ENCODE measurements around the gene UNC13B.

Gene UNC13B

GRCh38 chr9:35424356-35425352, 262.8 kb downstream of the UNC13B start:
- Histone ChIP-seq H3K79me2 (ENCODE audit: insufficient read depth, low read length) (no peaks in the 10 kb centered on the region), H3K9me3 (ENCODE audit: low read length) (no peaks in the 10 kb centered on the region), H3K4me1 (ENCODE audit: insufficient read depth, low read length, severe bottlenecking) (no peaks in the 10 kb centered on the region), H3K4me3 (ENCODE audit: low read depth, low read length, poor library complexity, severe bottlenecking) (no peak overlapping the region), H4K20me1 (ENCODE audit: insufficient read depth, low read length) (no peaks in the 10 kb centered on the region), H3F3A (ENCODE audit: insufficient read depth, low read length) (no peaks in the 10 kb centered on the region), H2AFZ (ENCODE audit: low read length) (no peak overlapping the region), H3K36me3 (ENCODE audit: insufficient read depth, low read length) (no peaks in the 10 kb centered on the region), H3K9ac (ENCODE audit: low read length) (no peak overlapping the region), H3K4me2 (ENCODE audit: low read length) (no peak overlapping the region), H3K27me3 (ENCODE audit: insufficient read depth, low read length) (no peaks in the 10 kb centered on the region), H3K9me2 (ENCODE audit: low read depth, low read length) (no peaks in the 10 kb centered on the region), H3K27ac (ENCODE audit: low read depth, low read length, poor library complexity, severe bottlenecking) (no peak overlapping the region)
- TF ChIP-seq CTCF (IDR thresholded peaks at IDR 0.05; ENCODE audit: low read length) (no peak), EZH2 (IDR thresholded peaks at IDR 0.05; ENCODE audit: borderline replicate concordance, low read length) (no peak)

DNA sequence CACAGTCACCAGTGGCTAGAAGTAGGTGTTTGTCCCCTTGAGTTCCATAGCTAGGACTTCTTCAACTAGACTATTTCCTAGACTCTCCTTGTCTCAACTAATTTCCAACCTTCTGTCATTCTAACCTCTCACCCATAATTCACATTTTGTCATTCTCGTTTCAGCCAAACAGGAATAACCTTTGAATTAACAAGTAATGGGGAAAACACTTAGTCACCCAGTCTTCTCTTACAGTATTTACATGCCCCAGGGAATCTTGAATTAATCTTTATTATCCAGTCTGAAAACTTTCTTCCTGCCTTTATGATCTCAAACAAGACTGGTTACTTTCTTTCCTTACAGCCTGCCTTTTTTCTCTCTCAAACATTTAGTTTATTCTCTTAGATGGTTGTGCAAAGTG, 264.8 kb downstream of the UNC13B start:
- no peaks in the 10 kb centered on the region for H3F3A ChIP-seq (ENCODE audit: insufficient read depth, low read length)
- H2AFZ ChIP-seq (ENCODE audit: low read length), result no peak overlapping the region
- H4K20me1 ChIP-seq (ENCODE audit: insufficient read depth, low read length), result no peaks in the 10 kb centered on the region
- no peaks in the 10 kb centered on the region for H3K36me3 ChIP-seq (ENCODE audit: insufficient read depth, low read length)
- TF ChIP-seq EZH2 (IDR thresholded peaks at IDR 0.05; ENCODE audit: borderline replicate concordance, low read length) (no peak), CTCF (IDR thresholded peaks at IDR 0.05; ENCODE audit: low read length) (no peak)
- no peak overlapping the region for H3K9ac ChIP-seq (ENCODE audit: low read length)
- H3K4me3 ChIP-seq (ENCODE audit: low read depth, low read length, poor library complexity, severe bottlenecking), result no peak overlapping the region
- no peaks in the 10 kb centered on the region for H3K9me3 ChIP-seq (ENCODE audit: low read length)
- no peak overlapping the region for H3K27ac ChIP-seq (ENCODE audit: low read depth, low read length, poor library complexity, severe bottlenecking)
- H3K4me1 ChIP-seq (ENCODE audit: insufficient read depth, low read length, severe bottlenecking), result no peaks in the 10 kb centered on the region
- H3K27me3 ChIP-seq (ENCODE audit: insufficient read depth, low read length), result no peaks in the 10 kb centered on the region
- no peak overlapping the region for H3K4me2 ChIP-seq (ENCODE audit: low read length)
- no peaks in the 10 kb centered on the region for H3K79me2 ChIP-seq (ENCODE audit: insufficient read depth, low read length)
- H3K9me2 ChIP-seq (ENCODE audit: low read depth, low read length), result no peaks in the 10 kb centered on the region

GRCh38 chr9:35431467-35431866, 269.7 kb downstream of the UNC13B start:
- Histone ChIP-seq H3K27ac (ENCODE audit: low read depth, low read length, poor library complexity, severe bottlenecking) (no peak overlapping the region), H3F3A (ENCODE audit: insufficient read depth, low read length) (no peaks in the 10 kb centered on the region), H3K79me2 (ENCODE audit: insufficient read depth, low read length) (no peaks in the 10 kb centered on the region), H3K36me3 (ENCODE audit: insufficient read depth, low read length) (no peaks in the 10 kb centered on the region), H4K20me1 (ENCODE audit: insufficient read depth, low read length) (no peaks in the 10 kb centered on the region), H2AFZ (ENCODE audit: low read length) (no peak overlapping the region), H3K9me2 (ENCODE audit: low read depth, low read length) (no peaks in the 10 kb centered on the region), H3K9ac (ENCODE audit: low read length) (no peak overlapping the region), H3K4me2 (ENCODE audit: low read length) (no peak overlapping the region), H3K4me1 (ENCODE audit: insufficient read depth, low read length, severe bottlenecking) (no peaks in the 10 kb centered on the region), H3K4me3 (ENCODE audit: low read depth, low read length, poor library complexity, severe bottlenecking) (no peak overlapping the region), H3K27me3 (ENCODE audit: insufficient read depth, low read length) (no peaks in the 10 kb centered on the region), H3K9me3 (ENCODE audit: low read length) (no peaks in the 10 kb centered on the region)
- TF ChIP-seq EZH2 (IDR thresholded peaks at IDR 0.05; ENCODE audit: borderline replicate concordance, low read length) (no peak), CTCF (IDR thresholded peaks at IDR 0.05; ENCODE audit: low read length) (no peak)

All from OCI-LY1 (cell line).